IMR-90 (cell line): ENCODE results near the gene KRTAP7-1. TPM values are rescaled to one million over a fixed set of nuclear protein-coding genes. Genes with fewer than 3 reads are reported as not detected.

ENCODE experiments used
- ATAC-seq: fragments of 200-7000 bp; cut with Tn5 transposase; 2 replicates; pipeline ENCODE4 v1.9.1; 2020; ENCODE audit warnings: low read depth, mild to moderate bottlenecking, moderate library complexity
- BruUV-seq: library from RNA; stranded (reverse); fragments of 400-500 nt; replicated peaks from 2 replicates; lab custom pipeline; 2021; lab: Mats Ljungman, UMichigan
- CTCF ChIA-PET: fragments of 300-600 bp; formaldehyde crosslinking; extraction: SDS; loops from one replicate; lab custom pipeline; 2021; ENCODE audit warnings: antibody characterized with exemption; lab: Yijun Ruan, JAX
- POLR2A ChIA-PET: fragments of 300-600 bp; sonication (Branson Sonifier 250); formaldehyde crosslinking; loops from one replicate; lab custom pipeline; 2022; ENCODE audit warnings: antibody characterized with exemption; ENCODE audit not compliant: unreplicated experiment; lab: Charles Lee
- DNase-seq: peaks from one replicate; pipeline ENCODE4 v3.0.0; 2013
- H2AFZ ChIP-seq: replicated peaks from 2 replicates; pipeline ENCODE3; 2013; ENCODE audit warnings: low read length, mild to moderate bottlenecking; ENCODE audit not compliant: poor library complexity
- H2AK5ac ChIP-seq: 2 replicates; pipeline ENCODE4 v1.6.1; 2013; ENCODE audit warnings: low read depth, low read length, inconsistent platforms
- H2AK9ac ChIP-seq: replicated peaks from 2 replicates; pipeline ENCODE3; 2013; ENCODE audit warnings: mild to moderate bottlenecking, low read depth, low read length, moderate library complexity; ENCODE audit not compliant: poor library complexity
- H2BK120ac ChIP-seq: 2 replicates; pipeline ENCODE4 v1.6.1; 2013; ENCODE audit warnings: low read depth, low read length, inconsistent platforms
- H2BK15ac ChIP-seq: 3 replicates; pipeline ENCODE4 v1.6.1; 2013; ENCODE audit warnings: low read depth, low read length, inconsistent platforms
- H2BK20ac ChIP-seq: 2 replicates; pipeline ENCODE4 v1.6.1; 2013; ENCODE audit warnings: low read depth, mild to moderate bottlenecking, inconsistent platforms, low read length, moderate library complexity
- H2BK5ac ChIP-seq: 2 replicates; pipeline ENCODE4 v1.6.1; 2013; ENCODE audit warnings: mild to moderate bottlenecking, low read depth, low read length, inconsistent platforms; ENCODE audit not compliant: poor library complexity, severe bottlenecking
- H3K14ac ChIP-seq: replicated peaks from 2 replicates; pipeline ENCODE4 v1.6.1; 2013; ENCODE audit warnings: low read depth, low read length, inconsistent platforms
- H3K18ac ChIP-seq: 2 replicates; pipeline ENCODE4 v1.6.1; 2013; ENCODE audit warnings: low read depth, low read length, control low read depth
- H3K23ac ChIP-seq: 2 replicates; pipeline ENCODE4 v1.6.1; 2013; ENCODE audit warnings: low read depth, low read length, inconsistent platforms
- H3K27ac ChIP-seq: 2 replicates; pipeline ENCODE4 v1.5.1; 2013; ENCODE audit warnings: mild to moderate bottlenecking, control low read depth, low read length; ENCODE audit not compliant: insufficient read depth
- H3K27me3 ChIP-seq: 2 replicates; pipeline ENCODE4 v1.6.1; 2013; ENCODE audit warnings: low read length; ENCODE audit not compliant: control insufficient read depth, insufficient read depth
- H3K36me3 ChIP-seq: 2 replicates; pipeline ENCODE4 v1.6.1; 2013; ENCODE audit warnings: low read length, mixed read lengths; ENCODE audit not compliant: control insufficient read depth, insufficient read depth
- H3K4ac ChIP-seq: 2 replicates; pipeline ENCODE4 v1.6.1; 2013; ENCODE audit warnings: low read depth, low read length, inconsistent platforms
- H3K4me1 ChIP-seq: 2 replicates; pipeline ENCODE4 v1.6.1; 2013; ENCODE audit warnings: low read length, mixed read lengths; ENCODE audit not compliant: control insufficient read depth, insufficient read depth
- H3K4me2 ChIP-seq: 2 replicates; pipeline ENCODE4 v1.6.1; 2013; ENCODE audit warnings: low read depth, mild to moderate bottlenecking, control low read depth, low read length, moderate library complexity
- H3K4me3 ChIP-seq: 2 replicates; pipeline ENCODE4 v1.5.1; 2013; ENCODE audit warnings: low read depth, mild to moderate bottlenecking, control low read depth, low read length, moderate library complexity; ENCODE audit not compliant: insufficient read depth
- H3K56ac ChIP-seq: 2 replicates; pipeline ENCODE4 v1.6.1; 2013; ENCODE audit warnings: low read length, inconsistent platforms; ENCODE audit not compliant: insufficient read depth; ENCODE audit errors: extremely low read depth
- H3K79me1 ChIP-seq, 2 experiments: 2 replicates each; pipeline ENCODE4 v1.6.1; 2013; ENCODE audit warnings: low read length in 2 of 2, inconsistent platforms in 1 of 2, low read depth in 1 of 2
- H3K9ac ChIP-seq: 2 replicates; pipeline ENCODE4 v1.6.1; 2013; ENCODE audit warnings: low read depth, low read length, control low read depth
- H3K9me1 ChIP-seq: 2 replicates; pipeline ENCODE4 v1.6.1; 2013; ENCODE audit warnings: low read length, inconsistent platforms; ENCODE audit not compliant: insufficient read depth
- H3K9me3 ChIP-seq: 2 replicates; pipeline ENCODE4 v1.6.1; 2013; ENCODE audit warnings: low read length; ENCODE audit not compliant: control insufficient read depth, insufficient read depth
- H4K20me1 ChIP-seq: 2 replicates; pipeline ENCODE4 v1.6.1; 2013; ENCODE audit warnings: low read length, inconsistent platforms; ENCODE audit not compliant: insufficient read depth
- H4K5ac ChIP-seq: 2 replicates; pipeline ENCODE4 v1.6.1; 2013; ENCODE audit warnings: mild to moderate bottlenecking, low read depth, low read length, control low read depth
- H4K8ac ChIP-seq, 2 experiments: 2 replicates each; pipeline ENCODE4 v1.6.1; 2013; ENCODE audit warnings: low read depth in 2 of 2, low read length in 2 of 2, control low read depth in 1 of 2, inconsistent platforms in 1 of 2
- H4K91ac ChIP-seq: 2 replicates; pipeline ENCODE4 v1.6.1; 2013; ENCODE audit warnings: low read depth, low read length, inconsistent platforms; ENCODE audit not compliant: insufficient read depth
- BHLHE40 ChIP-seq: fragments of 150-350 bp; IDR thresholded peaks from 2 replicates; pipeline ENCODE4 v1.6.1; 2016; ENCODE audit warnings: mild to moderate bottlenecking, low read depth, low read length
- CEBPB ChIP-seq: IDR thresholded peaks from 2 replicates; pipeline ENCODE4 v1.6.1; 2012; ENCODE audit warnings: low read depth, low read length, improper control_type of control experiment
- CHD1 ChIP-seq: IDR thresholded peaks from 2 replicates; pipeline ENCODE4 v1.6.1; 2012; ENCODE audit warnings: low read depth, low read length, improper control_type of control experiment
- CTCF ChIP-seq: conservative IDR thresholded peaks from 2 replicates; pipeline ENCODE4 v1.5.1; 2012; ENCODE audit warnings: mild to moderate bottlenecking, low read depth, low read length, improper control_type of control experiment
- FOS ChIP-seq: fragments of 150-350 bp; IDR thresholded peaks from 2 replicates; pipeline ENCODE4 v1.6.1; 2016; ENCODE audit warnings: low read depth, low read length
- MAFK ChIP-seq: IDR thresholded peaks from 2 replicates; pipeline ENCODE4 v1.6.1; 2012; ENCODE audit warnings: low read depth, low read length, improper control_type of control experiment
- MAZ ChIP-seq: IDR thresholded peaks from 2 replicates; pipeline ENCODE4 v1.6.1; 2012; ENCODE audit warnings: low read depth, mild to moderate bottlenecking, low read length, improper control_type of control experiment, moderate library complexity, borderline replicate concordance
- MXI1 ChIP-seq: IDR thresholded peaks from 2 replicates; pipeline ENCODE4 v1.6.1; 2012; ENCODE audit warnings: low read depth, mild to moderate bottlenecking, low read length, moderate library complexity, borderline replicate concordance
- NFE2L2 ChIP-seq: fragments of 150-350 bp; IDR thresholded peaks from 2 replicates; pipeline ENCODE4 v1.6.1; 2016; ENCODE audit warnings: low read depth, mild to moderate bottlenecking, low read length
- POLR2A ChIP-seq: IDR thresholded peaks from 2 replicates; pipeline ENCODE4 v1.6.1; 2012; ENCODE audit warnings: mild to moderate bottlenecking, low read depth, low read length
- RAD21 ChIP-seq: IDR thresholded peaks from 2 replicates; pipeline ENCODE4 v1.6.1; 2012; ENCODE audit warnings: low read length, improper control_type of control experiment
- RCOR1 ChIP-seq: IDR thresholded peaks from 2 replicates; pipeline ENCODE4 v1.6.1; 2012; ENCODE audit warnings: mild to moderate bottlenecking, low read length, improper control_type of control experiment; ENCODE audit not compliant: insufficient replicate concordance
- SMC3 ChIP-seq: fragments of 150-350 bp; IDR thresholded peaks from 2 replicates; pipeline ENCODE4 v1.6.1; 2016; ENCODE audit warnings: low read depth, mild to moderate bottlenecking, antibody characterized with exemption, low read length, moderate library complexity
- USF2 ChIP-seq: fragments of 150-350 bp; IDR thresholded peaks from 2 replicates; pipeline ENCODE4 v1.6.1; 2017; ENCODE audit warnings: mild to moderate bottlenecking, antibody characterized with exemption, low read length, low read depth
- WGBS, 2 experiments: methylation state at CpG; one replicate each; pipeline versions ENCODE4 v1.1.5 to v1.1.7; 2013; ENCODE audit warnings: missing lambda C conversion rate in 2 of 2; ENCODE audit not compliant: insufficient read length in 1 of 2; ENCODE audit errors: extremely low coverage in 2 of 2; 5-methylcytosine and 5-hydroxymethylcytosine counted together
- dilution Hi-C: fragments of 300-500 bp; cut with HindIII; formaldehyde crosslinking; loops from one replicate; pipeline ENCODE4 v1.14.3; 2018; ENCODE audit warnings: low sequenced_read_pairs; ENCODE audit not compliant: unreplicated experiment
- in situ Hi-C: fragments of 300-500 bp; cut with MboI; formaldehyde crosslinking; loops from 3 replicates; pipeline ENCODE4 v1.14.3; 2019; ENCODE audit warnings: low sequenced_read_pairs, inconsistent platforms, mixed read lengths
- intact Hi-C: fragments of 100-400 bp; cut with micrococcal nuclease; formaldehyde crosslinking; loops from 2 replicates; pipeline ENCODE4 v1.10.0; 2022
- polyA plus RNA-seq, 3 experiments: library from polyadenylated mRNA; depleted of rRNA; stranded (reverse); fragments of >200 nt; gene quantifications; 2 replicates each; pipeline ENCODE4 v1.2.3, GENCODE V29; 2012; ENCODE audit warnings: low replicate concordance in 1 of 3
- total RNA-seq: library from RNA; depleted of rRNA; stranded (reverse); fragments of >200 nt; gene quantifications from 2 replicates; pipeline ENCODE4 v1.2.3, GENCODE V29; 2012

The KRTAP7-1 gene
- total and polyA plus RNA-seq, 2 of the 4 experiments (the other 2 are of a cell fraction), result not detected

- POLR2A ChIA-PET, result no interaction called here
Measured at GRCh38 chr21:30813174-30813573, 16.4 kb downstream of the KRTAP7-1 start, which contains the start of gene KRTAP8-1. TSS of gene KRTAP8-1 (minus strand) at chr21:30813274. CDS start at chr21:30813220, 54 bp downstream.

More at GRCh38 chr21:30813174-30813573, 16.4 kb downstream of the KRTAP7-1 start, which contains the start of gene KRTAP8-1:
- no peak within 1 kb of the TSS for H3K56ac ChIP-seq
- WGBS, 2 experiments, result no CpG with 5 or more reads among the region's 5 CpGs
- H3K79me1 ChIP-seq, result no peaks in the 10 kb centered on the region
- no peak within 1 kb of the TSS for H3K9ac ChIP-seq
- no peak within 1 kb of the TSS for H3K4me3 ChIP-seq
- TF ChIP-seq NFE2L2 (no peak), RAD21 (no peak), BHLHE40 (no peak), CTCF (no peak), RCOR1 (no peak), MAZ (no peak), MAFK (no peak), POLR2A (no peak), CEBPB (no peak), SMC3 (no peak), USF2 (no peak), CHD1 (no peak), MXI1 (no peak), FOS (no peak)
- H2BK120ac ChIP-seq, result no peak within 1 kb of the TSS
- no peaks in the 10 kb centered on the region for H4K20me1 ChIP-seq
- no peak within 1 kb of the TSS for H3K23ac ChIP-seq
- dilution Hi-C loops (no loop called here), intact Hi-C loops (no loop called here), in situ Hi-C loops (no loop called here)
- H2AK5ac ChIP-seq, result no peak within 1 kb of the TSS
- H4K5ac ChIP-seq, result no peak within 1 kb of the TSS
- H2BK5ac ChIP-seq, result no peak within 1 kb of the TSS
- no peaks in the 10 kb centered on the region for H3K27me3 ChIP-seq
- no peak within 1 kb of the TSS for H3K4ac ChIP-seq
- H2AFZ ChIP-seq, result no peak within 1 kb of the TSS
- H3K9me1 ChIP-seq, result no peaks in the 10 kb centered on the region
- peaks cover 8% of the 10 kb centered on the region for H3K9me3 ChIP-seq
- H3K18ac ChIP-seq, result no peak within 1 kb of the TSS
- H2BK20ac ChIP-seq, result no peak within 1 kb of the TSS
- no peaks in the 10 kb centered on the region for H3K4me1 ChIP-seq
- CTCF ChIA-PET, result no interaction called here
- no peak within 1 kb of the TSS for H4K91ac ChIP-seq
- no peak within 1 kb of the TSS for H2BK15ac ChIP-seq
- H3K36me3 ChIP-seq, result no peaks in the 10 kb centered on the region
- no peak within 1 kb of the TSS for H4K8ac ChIP-seq
- ATAC-seq (no peak), DNase-seq (no peak)
- no TSS peak for BruUV-seq
- H2AK9ac ChIP-seq, result no peak within 1 kb of the TSS
- no peak within 1 kb of the TSS for H3K14ac ChIP-seq
- H3K27ac ChIP-seq, result no peak within 1 kb of the TSS
- H3K4me2 ChIP-seq, result no peak within 1 kb of the TSS
